Epithelial cell of esophagus (primary cell): Measurements from ENCODE around the gene XPNPEP3.
"Not testable (repeated sequence)": the region's sequence is repeated elsewhere in the genome, so short reads cannot be mapped to it uniquely, and the experiment has no call there.

ENCODE experiments used
- DNase-seq: peaks from one replicate; pipeline ENCODE4 v3.0.0; 2010; ENCODE audit warnings: low read depth
- H3K4me3 ChIP-seq: 2 replicates; pipeline ENCODE4 v1.5.1; 2011; ENCODE audit warnings: mild to moderate bottlenecking, low read length, control low read depth
- TF ChIP-seq, protein P1 (sequence below): IDR thresholded peaks from 2 replicates; pipeline ENCODE4 v1.5.1; 2011; ENCODE audit warnings: low read depth, mild to moderate bottlenecking, low read length, control low read depth, inconsistent platforms; ENCODE audit not compliant: insufficient read depth; ENCODE audit errors: missing control alignments

The XPNPEP3 gene

DNA sequence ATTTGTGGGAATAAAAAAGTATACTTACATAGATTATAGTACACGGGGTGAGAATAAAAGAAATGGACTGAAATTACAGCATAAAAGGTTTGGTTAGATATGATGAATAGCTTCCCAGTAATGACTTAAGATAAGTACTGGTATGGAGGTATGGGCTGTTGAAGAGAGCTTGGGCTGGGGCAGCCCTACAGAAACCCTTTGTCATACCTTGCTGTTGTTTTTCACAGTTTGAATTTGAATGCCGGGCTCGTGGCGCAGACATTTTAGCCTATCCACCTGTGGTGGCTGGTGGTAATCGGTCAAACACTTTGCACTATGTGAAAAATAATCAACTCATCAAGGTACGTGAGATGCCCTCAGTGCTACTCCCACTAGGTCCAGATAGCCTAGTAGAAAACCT, 51.9 kb downstream of the XPNPEP3 start:
- no peak for DNase-seq
- no peak overlapping the region for H3K4me3 ChIP-seq
- TF ChIP-seq, protein P1, sequence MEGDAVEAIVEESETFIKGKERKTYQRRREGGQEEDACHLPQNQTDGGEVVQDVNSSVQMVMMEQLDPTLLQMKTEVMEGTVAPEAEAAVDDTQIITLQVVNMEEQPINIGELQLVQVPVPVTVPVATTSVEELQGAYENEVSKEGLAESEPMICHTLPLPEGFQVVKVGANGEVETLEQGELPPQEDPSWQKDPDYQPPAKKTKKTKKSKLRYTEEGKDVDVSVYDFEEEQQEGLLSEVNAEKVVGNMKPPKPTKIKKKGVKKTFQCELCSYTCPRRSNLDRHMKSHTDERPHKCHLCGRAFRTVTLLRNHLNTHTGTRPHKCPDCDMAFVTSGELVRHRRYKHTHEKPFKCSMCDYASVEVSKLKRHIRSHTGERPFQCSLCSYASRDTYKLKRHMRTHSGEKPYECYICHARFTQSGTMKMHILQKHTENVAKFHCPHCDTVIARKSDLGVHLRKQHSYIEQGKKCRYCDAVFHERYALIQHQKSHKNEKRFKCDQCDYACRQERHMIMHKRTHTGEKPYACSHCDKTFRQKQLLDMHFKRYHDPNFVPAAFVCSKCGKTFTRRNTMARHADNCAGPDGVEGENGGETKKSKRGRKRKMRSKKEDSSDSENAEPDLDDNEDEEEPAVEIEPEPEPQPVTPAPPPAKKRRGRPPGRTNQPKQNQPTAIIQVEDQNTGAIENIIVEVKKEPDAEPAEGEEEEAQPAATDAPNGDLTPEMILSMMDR = no peak

DNA sequence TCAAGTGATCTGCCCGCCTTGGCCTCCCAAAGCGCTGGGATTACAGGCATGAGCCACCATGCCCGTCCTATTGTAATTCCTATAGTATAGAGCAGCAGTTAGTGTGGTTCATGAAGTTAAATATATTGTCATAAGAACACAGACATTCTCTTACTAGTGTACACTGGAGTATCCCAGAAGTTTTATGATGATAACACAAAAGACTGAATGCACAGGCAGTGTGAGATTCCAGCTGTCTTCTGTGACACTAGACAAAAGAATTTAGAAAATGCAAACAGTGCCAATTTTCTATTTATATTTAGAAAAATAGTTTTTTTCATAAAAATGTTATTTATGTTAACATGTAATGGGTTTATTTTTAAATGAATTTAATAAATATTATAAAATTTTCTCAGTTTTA, 54.8 kb downstream of the XPNPEP3 start:
- no peak overlapping the region for H3K4me3 ChIP-seq
- TF ChIP-seq, protein P1 = no peak
- DNase-seq = no peak

DNA sequence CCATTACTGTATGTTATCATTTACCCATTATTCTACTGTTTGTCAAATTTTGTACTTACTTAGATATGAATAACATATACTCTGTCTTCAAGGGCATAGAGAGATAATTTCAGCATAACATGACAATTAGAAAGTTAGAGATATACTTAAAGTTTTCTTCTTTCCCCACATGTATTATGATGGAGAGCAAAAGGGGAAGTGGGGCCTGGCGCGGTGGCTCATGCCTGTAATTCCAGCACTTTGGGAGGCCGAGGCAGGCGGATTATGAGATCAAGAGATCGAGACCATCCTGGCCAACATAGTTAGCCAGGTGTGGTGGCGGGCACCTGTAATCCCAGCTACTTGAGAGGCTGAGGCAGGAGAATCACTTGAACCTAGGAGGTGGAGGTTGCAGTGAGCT, 56.0 kb downstream of the XPNPEP3 start:
- DNase-seq, H3K4me3 ChIP-seq: not testable (repeated sequence)

DNA sequence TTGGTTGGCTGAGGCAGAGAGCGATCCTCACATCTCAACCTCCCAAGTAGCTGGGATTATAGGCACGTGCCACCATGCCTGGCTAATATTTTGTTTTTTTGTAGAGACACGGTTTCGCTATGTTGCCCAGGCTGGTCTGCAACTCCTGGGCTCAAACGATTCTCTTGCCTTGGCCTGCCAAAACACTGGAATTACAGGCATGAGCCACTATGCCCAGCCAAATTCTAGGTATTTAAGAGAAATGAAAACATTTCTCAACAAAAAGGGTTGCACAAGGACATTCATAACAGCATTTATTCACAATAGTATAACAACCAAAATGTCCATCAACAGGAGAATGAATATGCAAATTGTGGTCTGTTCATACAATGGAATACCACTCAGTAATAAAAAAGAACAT, 62.5 kb downstream of the XPNPEP3 start:
- DNase-seq = no peak

DNA sequence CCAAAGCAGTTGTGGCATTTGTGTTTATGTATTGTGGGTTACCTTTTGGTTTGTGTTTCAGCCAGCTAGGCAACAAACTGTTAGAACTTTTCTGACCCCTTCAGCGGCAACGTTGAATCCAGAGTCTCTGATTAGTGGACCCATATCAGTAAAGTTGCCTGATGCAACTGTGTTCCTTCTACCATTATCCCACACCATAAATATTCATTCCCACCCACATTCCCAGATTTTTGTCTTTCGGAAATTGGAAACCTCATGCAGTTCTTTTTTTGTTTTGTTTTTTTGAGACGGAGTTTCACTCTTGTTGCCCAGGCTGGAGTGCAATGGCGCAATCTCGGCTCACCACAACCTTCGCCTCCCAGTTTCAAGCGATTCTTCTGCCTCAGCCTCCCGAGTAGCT, 63.6 kb downstream of the XPNPEP3 start:
- H3K4me3 ChIP-seq = no peak overlapping the region
- DNase-seq = no peak
- TF ChIP-seq, protein P1 = no peak

More for the DNA sequence above, 62.5 kb downstream of the XPNPEP3 start:
- H3K4me3 ChIP-seq = no peak overlapping the region
- TF ChIP-seq, protein P1 = no peak

DNA sequence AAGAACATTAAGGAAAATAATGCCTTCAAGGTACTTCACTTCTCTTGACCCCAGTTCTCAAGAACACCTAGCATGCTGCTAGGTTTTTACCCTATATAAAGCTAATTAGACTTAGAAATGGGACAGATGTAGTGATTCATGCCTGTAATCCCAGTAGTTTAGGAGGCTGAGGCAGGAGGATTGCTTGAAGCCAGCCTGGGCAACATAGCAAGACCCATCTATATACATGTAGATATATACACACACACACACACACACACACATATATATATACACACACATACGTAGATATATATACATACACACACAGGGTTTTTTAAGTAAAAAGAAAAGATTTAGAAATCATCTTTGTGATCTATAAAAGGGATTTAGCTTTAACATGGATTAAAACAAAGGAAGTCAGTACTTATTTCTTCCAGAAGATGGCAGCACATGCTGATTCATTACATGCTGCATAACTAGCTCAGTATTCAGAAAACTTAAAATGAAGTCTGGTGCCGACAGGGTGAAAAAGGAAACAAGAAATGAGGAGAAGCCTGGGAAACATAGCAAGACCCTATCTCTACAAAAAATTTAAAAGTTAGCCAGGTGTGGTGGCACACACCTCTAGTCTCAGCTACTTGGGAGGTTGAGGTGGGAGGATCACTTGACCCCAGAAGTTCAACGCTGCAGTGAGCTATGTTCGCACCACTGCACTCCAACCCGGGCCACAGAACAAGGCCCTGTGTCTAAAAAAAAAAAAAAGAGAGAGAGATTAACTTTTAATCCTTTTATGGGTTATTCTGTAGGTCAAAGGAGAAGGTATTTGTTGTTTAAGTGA, 65.7 kb downstream of the XPNPEP3 start:
- no peak overlapping the region for H3K4me3 ChIP-seq
- TF ChIP-seq, protein P1 = peak; percentile 57
- peak; percentile 69 for DNase-seq

DNA sequence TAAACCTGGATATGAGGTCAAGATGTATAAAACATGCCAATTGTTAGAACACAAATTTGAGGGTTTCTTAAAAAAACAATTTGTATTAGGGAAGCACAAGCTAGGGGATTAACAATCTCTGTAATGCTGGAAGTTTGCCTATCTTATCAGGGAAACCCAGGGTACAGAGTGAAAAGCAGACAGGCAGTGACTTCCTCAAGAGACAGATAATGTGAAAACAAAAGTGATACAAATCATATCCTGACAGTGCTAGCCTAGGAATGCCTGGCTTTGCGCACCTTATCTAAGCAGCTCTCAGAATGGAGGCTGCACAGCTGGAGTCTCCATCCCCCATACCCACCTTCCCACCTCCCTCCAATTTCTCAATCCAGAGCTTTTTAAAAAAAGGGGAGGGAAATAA, 71.7 kb downstream of the XPNPEP3 start:
- TF ChIP-seq, protein P1 = no peak
- no peak overlapping the region for H3K4me3 ChIP-seq
- no peak for DNase-seq
